Colonic mucosa (tissue), 4 donors: ENCODE results near the gene BAZ1B. TPM values are rescaled to one million over a fixed set of nuclear protein-coding genes. Genes with fewer than 3 reads are reported as not detected.
"Not testable (repeated sequence)": the region's sequence is repeated elsewhere in the genome, so short reads cannot be mapped to it uniquely, and the experiment has no call there.

Experiments
- DNase-seq: peaks from one replicate; pipeline ENCODE4 v3.0.0-alpha.2; 2020
- H3K27ac ChIP-seq: fragments of 200-600 bp; one replicate; pipeline ENCODE4 v1.8.0; 2021
- H3K27me3 ChIP-seq: fragments of 200-600 bp; one replicate; pipeline ENCODE4 v1.8.0; 2021
- H3K36me3 ChIP-seq: fragments of 200-600 bp; one replicate; pipeline ENCODE4 v1.8.0; 2021
- H3K4me1 ChIP-seq: fragments of 200-600 bp; one replicate; pipeline ENCODE4 v1.8.0; 2021; ENCODE audit warnings: mild to moderate bottlenecking
- H3K4me3 ChIP-seq: fragments of 200-600 bp; one replicate; pipeline ENCODE4 v1.8.0; 2021
- H3K9ac ChIP-seq, 2 donors: one replicate each; pipeline ENCODE4 v1.7.0; 2013; ENCODE audit warnings: control low read depth in 2 of 2, low read depth in 2 of 2, low read length in 2 of 2
- H3K9me3 ChIP-seq: fragments of 200-600 bp; one replicate; pipeline ENCODE4 v1.8.0; 2021
- intact Hi-C: fragments of 100-400 bp; cut with DNase I; formaldehyde crosslinking; loops from one replicate; pipeline ENCODE4 v1.14.1; 2022
- total RNA-seq, 2 donors: library from RNA; stranded (reverse); fragmentation: NEBNext Ultra II Directional in 1 of 2; extraction: Animal tissue kit (Norgen Biotek cat#: 25700) in 1 of 2; gene quantifications; one replicate each; pipeline ENCODE4 v1.2.1, GENCODE V29; 2021
- TF ChIP-seq, protein P1 (sequence below): fragments of 200-600 bp; IDR thresholded peaks from one replicate; pipeline ENCODE4 v1.8.0; 2022; ENCODE audit warnings: antibody characterized with exemption, mild to moderate bottlenecking
- donor health status: healthy.
- donor health status: DM: no; HTN: no; CAD: no.
- donor health status: DM: no; HTN: no; CAD: no.

The BAZ1B gene
- total RNA-seq, 2 donors from 2014 or later = 43.9 to 58.4 TPM

DNA sequence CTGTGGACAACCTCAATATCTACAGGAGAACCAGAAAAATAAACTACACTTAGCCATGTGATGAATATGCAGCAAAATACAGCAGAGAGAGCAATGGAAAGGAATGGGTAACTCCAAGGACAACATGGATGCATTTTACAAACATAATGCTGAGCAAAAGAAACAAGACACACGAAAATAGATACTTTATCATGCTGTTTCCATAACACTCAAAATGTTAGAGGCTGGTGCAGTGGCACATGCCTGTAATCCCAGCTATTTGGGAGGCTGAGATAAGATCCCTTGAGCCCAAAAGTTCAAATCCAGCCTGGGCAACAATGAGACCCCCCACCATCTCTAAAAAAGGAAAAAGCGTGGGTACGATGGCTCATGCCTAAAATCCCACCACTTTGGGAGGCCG is 27.1 kb upstream of the BAZ1B start:
- Histone ChIP-seq H3K4me1 (peaks cover 3% of the 10 kb centered on the region), H3K27ac (no peak overlapping the region), H3K4me3 (no peak overlapping the region), H3K27me3 (no peaks in the 10 kb centered on the region), H3K9me3 (no peaks in the 10 kb centered on the region), H3K9ac (no peak overlapping the region), H3K36me3 (peaks cover 5% of the 10 kb centered on the region)
- TF ChIP-seq, protein P1, sequence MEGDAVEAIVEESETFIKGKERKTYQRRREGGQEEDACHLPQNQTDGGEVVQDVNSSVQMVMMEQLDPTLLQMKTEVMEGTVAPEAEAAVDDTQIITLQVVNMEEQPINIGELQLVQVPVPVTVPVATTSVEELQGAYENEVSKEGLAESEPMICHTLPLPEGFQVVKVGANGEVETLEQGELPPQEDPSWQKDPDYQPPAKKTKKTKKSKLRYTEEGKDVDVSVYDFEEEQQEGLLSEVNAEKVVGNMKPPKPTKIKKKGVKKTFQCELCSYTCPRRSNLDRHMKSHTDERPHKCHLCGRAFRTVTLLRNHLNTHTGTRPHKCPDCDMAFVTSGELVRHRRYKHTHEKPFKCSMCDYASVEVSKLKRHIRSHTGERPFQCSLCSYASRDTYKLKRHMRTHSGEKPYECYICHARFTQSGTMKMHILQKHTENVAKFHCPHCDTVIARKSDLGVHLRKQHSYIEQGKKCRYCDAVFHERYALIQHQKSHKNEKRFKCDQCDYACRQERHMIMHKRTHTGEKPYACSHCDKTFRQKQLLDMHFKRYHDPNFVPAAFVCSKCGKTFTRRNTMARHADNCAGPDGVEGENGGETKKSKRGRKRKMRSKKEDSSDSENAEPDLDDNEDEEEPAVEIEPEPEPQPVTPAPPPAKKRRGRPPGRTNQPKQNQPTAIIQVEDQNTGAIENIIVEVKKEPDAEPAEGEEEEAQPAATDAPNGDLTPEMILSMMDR = no peak
- intact Hi-C loops = loop anchor here (10.0 kb wide), 1 partner anchor 64 kb away; no protein-coding TSS in a partner anchor
- no peak for DNase-seq

DNA sequence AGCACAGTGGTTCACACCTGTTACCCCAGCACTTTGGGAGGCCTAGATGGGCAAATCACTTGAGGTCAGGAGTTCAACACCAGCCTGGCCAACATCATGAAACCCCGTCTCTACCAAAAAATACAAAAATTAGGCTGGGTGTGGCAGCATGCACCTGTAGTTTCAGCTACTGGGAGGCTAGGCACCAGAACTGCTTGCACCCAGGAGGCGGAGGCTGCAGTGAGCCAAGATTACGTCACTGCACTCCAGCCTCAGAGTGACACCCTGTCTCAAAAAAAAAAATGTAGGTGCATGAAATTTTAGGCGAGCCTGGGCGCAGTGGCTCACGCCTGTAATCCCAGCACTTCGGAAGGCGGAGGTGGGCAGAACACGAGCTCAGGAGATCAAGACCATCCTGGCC is 25.7 kb upstream of the BAZ1B start:
- H3K9me3 ChIP-seq = no peaks in the 10 kb centered on the region
- H3K4me3 ChIP-seq = no peak overlapping the region
- no peak for DNase-seq
- H3K4me1 ChIP-seq = peaks cover 3% of the 10 kb centered on the region
- intact Hi-C loops = loop anchor here (10.0 kb wide), 1 partner anchor 63 kb away; no protein-coding TSS in a partner anchor
- H3K27me3 ChIP-seq = no peaks in the 10 kb centered on the region
- TF ChIP-seq, protein P1 = no peak
- H3K9ac ChIP-seq = no peak overlapping the region
- no peak overlapping the region for H3K27ac ChIP-seq
- H3K36me3 ChIP-seq = peaks cover 12% of the 10 kb centered on the region

DNA sequence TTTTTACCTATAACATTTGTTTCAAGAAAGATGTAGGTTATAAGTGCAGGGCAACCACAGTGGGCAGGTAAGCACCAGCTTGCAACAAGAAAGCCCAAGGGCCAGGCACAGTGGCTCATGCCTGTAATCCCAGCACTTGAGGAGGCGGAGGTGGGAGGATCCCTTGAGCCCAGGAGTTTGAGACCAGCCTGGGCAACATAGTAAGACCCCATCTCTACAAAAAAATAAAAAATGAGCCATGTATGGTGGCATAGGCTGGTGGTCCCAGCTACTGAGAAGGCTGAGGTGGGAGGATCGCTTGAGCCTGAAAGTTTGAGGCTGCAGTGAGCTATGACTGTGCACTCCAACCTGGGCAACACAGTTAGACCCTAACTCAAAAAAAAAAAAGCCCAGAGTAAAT is 22.6 kb upstream of the BAZ1B start:
- Histone ChIP-seq H3K9me3 (no peaks in the 10 kb centered on the region), H3K27me3 (no peaks in the 10 kb centered on the region), H3K9ac (no peak overlapping the region), H3K4me1 (no peaks in the 10 kb centered on the region), H3K27ac (no peak overlapping the region), H3K4me3 (no peak overlapping the region), H3K36me3 (peaks cover 12% of the 10 kb centered on the region)
- intact Hi-C loops = loop anchor here (10.0 kb wide), 1 partner anchor 60 kb away; no protein-coding TSS in a partner anchor
- DNase-seq = no peak
- TF ChIP-seq, protein P1 = no peak

DNA sequence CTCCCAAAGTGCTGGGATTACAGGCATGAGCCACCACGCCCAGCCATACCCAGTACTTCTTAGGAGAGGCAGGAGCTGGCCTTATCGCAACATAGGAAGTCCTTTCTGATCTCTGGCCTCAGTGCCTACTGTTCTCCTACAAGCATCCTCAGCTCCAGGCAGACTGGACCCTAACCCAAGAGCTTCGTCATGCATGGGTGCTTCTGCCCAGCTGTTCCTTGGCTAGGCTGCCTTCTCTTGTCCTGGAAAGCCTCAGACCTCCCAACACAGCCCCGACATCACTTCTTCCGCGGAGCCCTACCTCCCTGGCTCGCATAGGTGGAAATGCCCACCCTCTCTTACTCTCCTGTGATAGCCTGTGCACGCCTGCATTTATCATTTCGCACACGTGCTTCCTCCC is 19.6 kb upstream of the BAZ1B start:
- no peak for DNase-seq
- Histone ChIP-seq H3K4me1 (no peaks in the 10 kb centered on the region), H3K9me3 (no peaks in the 10 kb centered on the region), H3K27me3 (no peaks in the 10 kb centered on the region), H3K9ac (no peak overlapping the region), H3K27ac (no peak overlapping the region), H3K36me3 (peaks cover 39% of the 10 kb centered on the region), H3K4me3 (no peak overlapping the region)
- TF ChIP-seq, protein P1 = no peak
- intact Hi-C loops = loop anchor here (10.0 kb wide), 1 partner anchor 57 kb away; no protein-coding TSS in a partner anchor

DNA sequence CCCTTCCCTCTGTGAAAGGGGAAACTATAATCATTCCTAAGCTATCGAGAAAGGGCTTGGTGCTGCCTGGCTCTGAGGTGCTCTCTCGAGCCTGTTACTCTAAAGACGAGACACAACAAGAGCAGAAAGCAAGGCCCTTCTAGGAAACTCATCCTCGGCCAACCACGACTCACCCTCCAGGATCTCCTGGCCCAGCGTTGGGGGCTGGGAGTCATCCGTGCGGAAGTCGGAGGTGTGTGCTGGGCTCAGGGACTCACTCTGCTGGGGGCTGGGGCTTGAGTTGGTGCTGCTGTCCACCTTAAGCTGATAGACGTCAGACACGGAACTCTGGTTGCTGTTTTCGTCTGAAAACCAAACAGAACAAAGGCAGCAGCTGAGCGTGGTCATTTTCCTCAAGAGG is 17.6 kb upstream of the BAZ1B start:
- Histone ChIP-seq H3K9me3 (no peaks in the 10 kb centered on the region), H3K27me3 (no peaks in the 10 kb centered on the region), H3K9ac (no peak overlapping the region), H3K4me3 (no peak overlapping the region), H3K4me1 (no peaks in the 10 kb centered on the region), H3K36me3 (peaks cover 42% of the 10 kb centered on the region), H3K27ac (no peak overlapping the region)
- TF ChIP-seq, protein P1 = no peak
- DNase-seq = no peak
- intact Hi-C loops = loop anchor here (10.0 kb wide), 1 partner anchor 55 kb away; no protein-coding TSS in a partner anchor

DNA sequence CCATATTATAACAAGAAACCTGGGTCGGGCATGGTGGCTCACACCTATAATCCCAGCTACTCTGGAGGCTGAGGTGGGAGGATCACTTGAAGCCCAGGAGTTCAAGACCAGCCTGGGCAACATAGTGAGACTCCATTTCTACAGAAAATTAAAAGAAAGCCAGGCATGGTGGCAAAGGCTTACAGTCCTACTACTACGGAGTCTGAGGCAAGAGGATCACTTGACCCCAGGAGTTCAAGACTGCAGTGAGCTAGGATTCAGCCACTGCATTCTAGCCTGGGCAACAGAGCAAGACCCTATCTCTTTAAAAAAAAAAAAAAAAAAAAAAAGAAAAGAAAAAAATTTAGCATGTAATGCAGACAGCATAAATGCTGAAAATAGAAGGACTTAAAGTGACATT is 16.4 kb upstream of the BAZ1B start:
- H3K4me3 ChIP-seq, intact Hi-C loops, H3K27me3 ChIP-seq, H3K27ac ChIP-seq, H3K9me3 ChIP-seq, H3K9ac ChIP-seq, DNase-seq, H3K4me1 ChIP-seq: not testable (repeated sequence)
- H3K36me3 ChIP-seq = peaks cover 42% of the 10 kb centered on the region
